Type B pancreatic cell (in vitro differentiated cells): Measurements from ENCODE around the gene GAB2. TPM values are rescaled to one million over a fixed set of nuclear protein-coding genes. Genes with fewer than 3 reads are reported as not detected.

Experiments used
- DNase-seq: peaks from one replicate; pipeline ENCODE4 v3.0.0; 2021; ENCODE audit warnings: mixed read lengths; ENCODE audit not compliant: unreplicated experiment; ENCODE audit errors: extremely low spot score
- H3K27ac Mint-ChIP-seq: 2 replicates; pipeline ENCODE4 v1.8.0; 2021; ENCODE audit warnings: mild to moderate bottlenecking, mixed read lengths
- H3K27me3 Mint-ChIP-seq: 2 replicates; pipeline ENCODE4 v1.8.0; 2021; ENCODE audit warnings: mixed read lengths
- H3K36me3 Mint-ChIP-seq: 2 replicates; pipeline ENCODE4 v1.8.0; 2021; ENCODE audit warnings: mixed read lengths
- H3K4me1 Mint-ChIP-seq: one replicate; pipeline ENCODE4 v1.8.0; 2021; ENCODE audit warnings: mixed read lengths; ENCODE audit not compliant: unreplicated experiment
- H3K4me3 Mint-ChIP-seq: 2 replicates; pipeline ENCODE4 v1.8.0; 2021; ENCODE audit warnings: mild to moderate bottlenecking, mixed read lengths
- H3K9me3 Mint-ChIP-seq: 2 replicates; pipeline ENCODE4 v1.8.0; 2021; ENCODE audit warnings: mixed read lengths
- CTCF ChIP-seq: fragments of 200-600 bp; sonication (generic); conservative IDR thresholded peaks from 2 replicates; pipeline ENCODE4 v1.5.0; 2021; ENCODE audit warnings: antibody characterized with exemption, mild to moderate bottlenecking
- total RNA-seq: library from RNA; stranded (reverse); gene quantifications from 2 replicates; pipeline ENCODE4 v1.2.1, GENCODE V29; 2021; ENCODE audit warnings: low replicate concordance

Gene GAB2
- total RNA-seq, 1 donor from 2014 or later, result 23.3 TPM

GRCh38 chr11:78339483-78339882 is 78.1 kb downstream of the GAB2 start:
- H3K27me3 Mint-ChIP-seq, result no peaks in the 10 kb centered on the region
- peaks cover 21% of the 10 kb centered on the region for H3K4me1 Mint-ChIP-seq
- H3K9me3 Mint-ChIP-seq, result no peaks in the 10 kb centered on the region
- H3K4me3 Mint-ChIP-seq, result no peak overlapping the region
- TF ChIP-seq CTCF, result no peak
- H3K27ac Mint-ChIP-seq, result no peak overlapping the region
- DNase-seq, result no peak
- peaks cover 6% of the 10 kb centered on the region for H3K36me3 Mint-ChIP-seq

GRCh38 chr11:78338702-78339101 is 78.9 kb downstream of the GAB2 start:
- Mint-ChIP-seq H3K27me3 (no peaks in the 10 kb centered on the region), H3K27ac (no peak overlapping the region), H3K9me3 (no peaks in the 10 kb centered on the region), H3K4me3 (no peak overlapping the region), H3K36me3 (peaks cover 6% of the 10 kb centered on the region), H3K4me1 (peaks cover 15% of the 10 kb centered on the region)
- no peak for TF ChIP-seq CTCF
- DNase-seq, result no peak

GRCh38 chr11:78338138-78338537 is 79.5 kb downstream of the GAB2 start:
- Mint-ChIP-seq H3K36me3 (peaks cover 6% of the 10 kb centered on the region), H3K4me3 (no peak overlapping the region), H3K9me3 (no peaks in the 10 kb centered on the region), H3K27me3 (no peaks in the 10 kb centered on the region), H3K4me1 (peaks cover 14% of the 10 kb centered on the region), H3K27ac (no peak overlapping the region)
- DNase-seq, result no peak
- TF ChIP-seq CTCF, result no peak

GRCh38 chr11:78337554-78337924 is 80.1 kb downstream of the GAB2 start:
- H3K4me3 Mint-ChIP-seq, result no peak overlapping the region
- TF ChIP-seq CTCF, result no peak
- H3K27ac Mint-ChIP-seq, result no peak overlapping the region
- DNase-seq, result no peak
- H3K4me1 Mint-ChIP-seq, result peaks cover 18% of the 10 kb centered on the region
- H3K27me3 Mint-ChIP-seq, result no peaks in the 10 kb centered on the region
- H3K9me3 Mint-ChIP-seq, result no peaks in the 10 kb centered on the region
- peaks cover 6% of the 10 kb centered on the region for H3K36me3 Mint-ChIP-seq

- Mint-ChIP-seq H3K36me3 (peaks cover 6% of the 10 kb centered on the region), H3K9me3 (no peaks in the 10 kb centered on the region), H3K27me3 (no peaks in the 10 kb centered on the region), H3K27ac (no peak overlapping the region), H3K4me3 (no peak overlapping the region), H3K4me1 (peaks cover 24% of the 10 kb centered on the region)
- DNase-seq, result no peak
- TF ChIP-seq CTCF, result no peak
Observed at GRCh38 chr11:78336877-78337553, 80.6 kb downstream of the GAB2 start.

GRCh38 chr11:78334109-78334508 is 83.5 kb downstream of the GAB2 start:
- Mint-ChIP-seq H3K4me3 (no peak overlapping the region), H3K27me3 (no peaks in the 10 kb centered on the region), H3K36me3 (peaks cover 6% of the 10 kb centered on the region), H3K9me3 (peaks cover 8% of the 10 kb centered on the region), H3K4me1 (peaks cover 13% of the 10 kb centered on the region), H3K27ac (no peak overlapping the region)
- DNase-seq, result no peak
- no peak for TF ChIP-seq CTCF
